ENCODE data around the gene LRRN2.
"Not testable (repeated sequence)": the region's sequence is repeated elsewhere in the genome, so short reads cannot be mapped to it uniquely, and the experiment has no call there.

The LRRN2 gene

GRCh38 chr1:204685236-204686006 is at the start of gene LRRN2:
LRRN2 (minus strand) TSS chr1:204685738; CDS start chr1:204619992, 65,746 bp downstream.
- DNase-seq, result no peak

- DNase-seq, result no peak
Observed at GRCh38 chr1:204735042-204735441, 49.5 kb upstream of the LRRN2 start.

GRCh38 chr1:204733869-204734596 is 48.5 kb upstream of the LRRN2 start:
- no peak for DNase-seq

- no peak for DNase-seq
Observed at GRCh38 chr1:204733289-204733688, 47.8 kb upstream of the LRRN2 start.

- DNase-seq, result no peak
Observed at GRCh38 chr1:204731985-204732575, 46.5 kb upstream of the LRRN2 start.

- no peak for DNase-seq
Observed at GRCh38 chr1:204731509-204731908, 46.0 kb upstream of the LRRN2 start.

GRCh38 chr1:204730826-204731459 is 45.4 kb upstream of the LRRN2 start:
- no peak for DNase-seq

- no peak for DNase-seq
Observed at GRCh38 chr1:204729516-204729915, 44.0 kb upstream of the LRRN2 start.

GRCh38 chr1:204728456-204728855 is 42.9 kb upstream of the LRRN2 start:
- DNase-seq, result no peak

GRCh38 chr1:204728045-204728444 is 42.5 kb upstream of the LRRN2 start:
- peak; percentile 24 for DNase-seq

- not testable (repeated sequence) for DNase-seq
Observed at GRCh38 chr1:204727438-204727837, 41.9 kb upstream of the LRRN2 start.

- no peak for DNase-seq
Observed at GRCh38 chr1:204726478-204726877, 40.9 kb upstream of the LRRN2 start.

GRCh38 chr1:204725821-204726448 is 40.4 kb upstream of the LRRN2 start:
- DNase-seq, result no peak

- DNase-seq, result no peak
Observed at GRCh38 chr1:204723131-204723787, 37.7 kb upstream of the LRRN2 start.

GRCh38 chr1:204721373-204722055 is 36.0 kb upstream of the LRRN2 start:
- no peak for DNase-seq

GRCh38 chr1:204716660-204717059 is 31.1 kb upstream of the LRRN2 start:
- DNase-seq, result no peak

GRCh38 chr1:204714861-204715511 is 29.4 kb upstream of the LRRN2 start:
- DNase-seq, result no peak

GRCh38 chr1:204714194-204714860 is 28.8 kb upstream of the LRRN2 start:
- DNase-seq, result no peak

GRCh38 chr1:204713541-204713940 is 28.0 kb upstream of the LRRN2 start:
- no peak for DNase-seq

GRCh38 chr1:204712708-204713430 is 27.3 kb upstream of the LRRN2 start:
- peak; percentile 51 for DNase-seq

All from OCI-M1 (cell line).